Measurements from ENCODE around the gene LEKR1. TPM values are rescaled to one million over a fixed set of nuclear protein-coding genes. Genes with fewer than 3 reads are reported as not detected.
"Not testable (repeated sequence)": the region's sequence is repeated elsewhere in the genome, so short reads cannot be mapped to it uniquely, and the experiment has no call there.

The LEKR1 gene
- polyA plus RNA-seq, 3 donors from 2014 or later = 1.6 to 2.1 TPM; not detected in 1

GRCh38 chr3:156793851-156794250, 32.3 kb upstream of the LEKR1 start:
- DNase-seq = no peak
- Mint-ChIP-seq H3K36me3 (peaks cover 0 to 6% (median 0%) of the 10 kb centered on the region in 3 donors), H3K9me3 (no peaks in the 10 kb centered on the region), H3K4me3 (no peak overlapping the region), H3K27me3 (ENCODE audit: low read depth in 3 of 3) (peaks cover 0 to 1% (median 0%) of the 10 kb centered on the region in 3 donors), H3K4me1 (peaks cover 22 to 24% of the 10 kb centered on the region in 2 donors), H3K27ac (peak overlapping the region in 4 of 6 donors; percentile 1 to 85 (median 70))

DNA sequence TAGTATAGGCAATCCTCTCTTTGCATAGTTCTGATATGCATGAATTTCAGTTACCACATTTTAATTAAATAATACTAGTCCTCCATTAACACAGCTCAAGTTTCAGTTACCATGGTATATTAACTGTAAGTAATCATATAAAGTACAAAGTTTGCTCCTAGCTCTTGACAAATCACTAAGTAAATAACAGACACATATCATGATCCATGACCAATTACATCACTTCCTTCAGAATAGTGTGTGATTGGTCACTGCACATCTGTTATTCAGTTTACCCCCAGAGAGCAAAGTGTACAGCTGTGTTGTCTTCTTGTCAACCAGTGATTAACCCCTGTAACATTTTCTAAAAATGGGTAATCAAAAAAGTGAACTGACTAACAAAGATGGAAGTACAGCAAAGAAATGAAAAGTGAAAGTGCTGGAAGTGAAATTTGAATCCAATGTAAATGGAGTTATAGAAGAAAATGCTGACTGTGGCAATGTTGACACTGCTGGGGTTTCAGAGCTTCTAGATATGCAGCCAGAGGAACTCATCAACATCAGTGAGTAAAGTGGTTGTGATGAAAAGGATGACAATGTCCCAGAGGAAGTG, 30.2 kb upstream of the LEKR1 start:
- peak overlapping the region in 2 of 6 donors; percentile 6 to 56 for H3K27ac Mint-ChIP-seq
- H3K4me1 Mint-ChIP-seq = peaks cover 22 to 24% of the 10 kb centered on the region in 2 donors
- H3K9me3 Mint-ChIP-seq = peaks cover 0 to 2% (median 0%) of the 10 kb centered on the region in 6 donors
- H3K4me3 Mint-ChIP-seq = no peak overlapping the region
- DNase-seq = no peak
- H3K36me3 Mint-ChIP-seq = peaks cover 0 to 24% (median 16%) of the 10 kb centered on the region in 3 donors
- H3K27me3 Mint-ChIP-seq (ENCODE audit: low read depth in 3 of 3) = peaks cover 0 to 4% (median 0%) of the 10 kb centered on the region in 3 donors

DNA sequence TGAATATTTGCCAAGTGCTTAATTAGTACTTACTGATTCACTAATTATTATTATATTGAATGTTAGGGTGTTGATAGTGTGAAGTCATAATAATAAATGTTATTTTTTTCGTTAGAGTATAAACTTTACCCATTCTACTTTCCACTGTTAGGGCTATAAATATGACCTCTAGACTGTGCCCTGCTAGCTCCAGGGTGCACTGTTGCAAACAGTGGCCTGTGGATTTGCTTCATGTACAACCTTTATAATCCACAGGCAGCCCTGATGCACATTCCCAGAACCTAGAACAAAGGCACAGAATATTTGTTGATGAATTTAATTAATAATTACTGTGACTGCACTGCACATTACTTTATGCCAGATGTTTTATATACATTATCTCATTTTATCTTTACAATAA, 28.8 kb upstream of the LEKR1 start:
- peaks cover 0 to 2% (median 0%) of the 10 kb centered on the region in 3 donors for H3K27me3 Mint-ChIP-seq (ENCODE audit: low read depth in 3 of 3)
- H3K4me3 Mint-ChIP-seq = no peak overlapping the region
- no peak for DNase-seq
- peaks cover 18 to 19% of the 10 kb centered on the region in 2 donors for H3K4me1 Mint-ChIP-seq
- H3K9me3 Mint-ChIP-seq = peaks cover 0 to 2% (median 0%) of the 10 kb centered on the region in 6 donors
- peaks cover 0 to 24% (median 16%) of the 10 kb centered on the region in 3 donors for H3K36me3 Mint-ChIP-seq
- no peak overlapping the region for H3K27ac Mint-ChIP-seq

DNA sequence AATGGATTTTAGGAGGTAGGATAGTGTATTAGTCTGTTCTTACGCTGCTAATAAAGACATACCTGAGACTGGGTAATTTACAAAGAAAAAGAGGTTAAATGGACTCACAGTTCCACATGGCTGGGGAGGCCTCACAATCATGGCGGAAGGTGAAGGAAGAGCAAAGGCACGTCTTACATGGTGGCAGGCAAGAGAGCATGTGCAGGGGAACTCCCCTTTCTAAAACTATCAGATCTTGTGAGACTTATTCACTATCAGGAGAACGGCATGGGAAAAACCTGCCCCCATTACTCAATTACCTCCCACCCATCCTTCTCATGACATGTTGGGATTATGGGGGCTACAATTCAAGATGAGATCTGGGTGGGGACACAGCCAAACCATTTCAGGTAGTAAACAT, 25.9 kb upstream of the LEKR1 start:
- H3K9me3 Mint-ChIP-seq; H3K4me3 Mint-ChIP-seq; H3K27ac Mint-ChIP-seq; H3K4me1 Mint-ChIP-seq; DNase-seq; H3K27me3 Mint-ChIP-seq (ENCODE audit: low read depth in 3 of 3): not testable (repeated sequence)
- H3K36me3 Mint-ChIP-seq = peaks cover 0 to 29% (median 16%) of the 10 kb centered on the region in 3 donors

- no peak for DNase-seq
- no peak overlapping the region for H3K27ac Mint-ChIP-seq
- H3K4me1 Mint-ChIP-seq = no peaks in the 10 kb centered on the region
- H3K4me3 Mint-ChIP-seq = no peak overlapping the region
- H3K9me3 Mint-ChIP-seq = peaks cover 0 to 2% (median 0%) of the 10 kb centered on the region in 6 donors
- peaks cover 0 to 27% (median 16%) of the 10 kb centered on the region in 3 donors for H3K36me3 Mint-ChIP-seq
- peaks cover 0 to 2% (median 0%) of the 10 kb centered on the region in 3 donors for H3K27me3 Mint-ChIP-seq (ENCODE audit: low read depth in 3 of 3)
Measured at GRCh38 chr3:156801746-156802145, 24.4 kb upstream of the LEKR1 start.

GRCh38 chr3:156802821-156803606, 23.1 kb upstream of the LEKR1 start:
- H3K4me3 Mint-ChIP-seq = no peak overlapping the region
- peaks cover 0 to 1% of the 10 kb centered on the region in 2 donors for H3K4me1 Mint-ChIP-seq
- H3K27me3 Mint-ChIP-seq (ENCODE audit: low read depth in 3 of 3) = peaks cover 0 to 2% (median 0%) of the 10 kb centered on the region in 3 donors
- H3K9me3 Mint-ChIP-seq = peaks cover 0 to 2% (median 0%) of the 10 kb centered on the region in 6 donors
- peaks cover 0 to 27% (median 19%) of the 10 kb centered on the region in 3 donors for H3K36me3 Mint-ChIP-seq
- DNase-seq = no peak
- H3K27ac Mint-ChIP-seq = no peak overlapping the region

DNA sequence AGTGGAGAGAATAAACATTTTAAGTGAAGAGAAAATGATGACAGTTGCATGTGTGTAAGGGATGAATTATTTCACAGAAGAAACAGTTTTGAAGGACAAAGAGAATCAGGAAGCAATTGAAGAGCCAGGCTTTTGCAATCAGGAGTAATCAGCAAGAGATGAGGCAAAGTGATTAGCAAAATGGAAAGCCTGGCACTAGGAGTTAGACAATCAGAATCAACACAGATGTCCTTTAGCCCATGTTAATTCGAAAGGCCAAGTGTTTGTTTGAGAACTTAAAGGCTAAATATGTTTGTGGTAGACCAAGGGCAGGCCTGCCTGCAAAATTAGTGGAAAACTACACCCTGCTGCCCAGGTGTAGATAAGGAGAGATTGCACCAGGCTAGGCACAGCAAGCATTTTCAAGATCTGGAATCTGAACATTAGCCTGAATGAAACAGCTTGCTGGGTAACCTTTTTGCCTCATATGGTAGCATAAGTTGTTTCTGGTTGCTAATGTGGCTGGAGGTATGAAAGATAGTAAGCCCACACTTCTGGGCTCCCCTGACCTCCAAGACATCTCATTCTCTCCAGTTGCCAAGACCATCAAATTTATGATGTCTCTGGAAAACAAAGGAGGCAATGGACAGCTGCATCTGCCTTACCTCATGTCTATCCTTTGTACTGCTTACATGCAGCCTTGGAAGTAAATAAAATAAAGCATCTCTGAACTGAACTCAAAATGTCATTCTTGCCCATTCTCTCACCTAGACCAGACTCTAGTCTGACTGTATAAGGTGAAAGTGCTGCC, 22.0 kb upstream of the LEKR1 start:
- Mint-ChIP-seq H3K36me3 (peaks cover 0 to 23% (median 20%) of the 10 kb centered on the region in 3 donors), H3K9me3 (peaks cover 0 to 2% (median 0%) of the 10 kb centered on the region in 6 donors), H3K27me3 (ENCODE audit: low read depth in 3 of 3) (peaks cover 0 to 2% (median 0%) of the 10 kb centered on the region in 3 donors), H3K4me3 (no peak overlapping the region), H3K4me1 (peaks cover 0 to 1% of the 10 kb centered on the region in 2 donors), H3K27ac (no peak overlapping the region)
- no peak for DNase-seq

DNA sequence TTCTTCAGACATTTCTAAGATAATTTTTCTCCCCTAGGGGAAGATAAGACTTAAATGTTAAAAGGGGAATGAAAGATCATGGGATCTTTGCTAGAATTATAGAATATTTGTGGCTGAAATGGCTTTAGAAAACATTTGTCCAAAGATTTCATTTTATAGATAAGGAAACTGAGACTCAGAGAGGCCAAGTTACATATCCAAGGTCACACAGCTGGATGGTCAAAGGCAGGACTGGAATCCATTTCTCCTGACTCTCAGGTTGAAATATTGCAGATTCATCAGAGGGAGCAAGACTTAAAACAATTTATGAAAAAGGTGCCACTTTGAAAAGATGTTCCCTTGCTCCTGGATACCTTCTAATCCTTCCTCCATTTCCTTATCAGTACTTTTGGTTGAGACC, 19.5 kb upstream of the LEKR1 start:
- H3K9me3 Mint-ChIP-seq = no peaks in the 10 kb centered on the region
- DNase-seq = no peak
- H3K36me3 Mint-ChIP-seq = peaks cover 5 to 14% (median 13%) of the 10 kb centered on the region in 3 donors
- peak overlapping the region in 2 of 6 donors; percentile 7 to 22 for H3K27ac Mint-ChIP-seq
- peaks cover 0 to 1% of the 10 kb centered on the region in 2 donors for H3K4me1 Mint-ChIP-seq
- peaks cover 0 to 2% (median 0%) of the 10 kb centered on the region in 3 donors for H3K27me3 Mint-ChIP-seq (ENCODE audit: low read depth in 3 of 3)
- no peak overlapping the region for H3K4me3 Mint-ChIP-seq

GRCh38 chr3:156808025-156808424, 18.1 kb upstream of the LEKR1 start:
- H3K27ac Mint-ChIP-seq = no peak overlapping the region
- no peak for DNase-seq

GRCh38 chr3:156811089-156811862, 14.9 kb upstream of the LEKR1 start:
- Mint-ChIP-seq H3K9me3 (no peaks in the 10 kb centered on the region), H3K27me3 (ENCODE audit: low read depth in 3 of 3) (peaks cover 0 to 5% (median 0%) of the 10 kb centered on the region in 3 donors), H3K36me3 (peaks cover 5 to 14% (median 6%) of the 10 kb centered on the region in 3 donors), H3K4me1 (peaks cover 12 to 19% of the 10 kb centered on the region in 2 donors), H3K4me3 (no peak overlapping the region), H3K27ac (no peak overlapping the region)
- DNase-seq = no peak

More at GRCh38 chr3:156808025-156808424, 18.1 kb upstream of the LEKR1 start:
- Mint-ChIP-seq H3K36me3 (peaks cover 5 to 14% (median 13%) of the 10 kb centered on the region in 3 donors), H3K4me1 (peaks cover 1% of the 10 kb centered on the region in 2 donors), H3K27me3 (ENCODE audit: low read depth in 3 of 3) (peaks cover 0 to 2% (median 0%) of the 10 kb centered on the region in 3 donors), H3K4me3 (no peak overlapping the region), H3K9me3 (no peaks in the 10 kb centered on the region)

GRCh38 chr3:156812521-156813335, 13.4 kb upstream of the LEKR1 start:
- Mint-ChIP-seq H3K27me3 (ENCODE audit: low read depth in 3 of 3) (peaks cover 1 to 8% (median 5%) of the 10 kb centered on the region in 3 donors), H3K27ac (peak overlapping the region in 2 of 6 donors; percentile 0 to 39), H3K9me3 (no peaks in the 10 kb centered on the region), H3K36me3 (peaks cover 5 to 14% (median 6%) of the 10 kb centered on the region in 3 donors), H3K4me3 (no peak overlapping the region), H3K4me1 (peaks cover 18 to 28% of the 10 kb centered on the region in 2 donors)
- no peak for DNase-seq

DNA sequence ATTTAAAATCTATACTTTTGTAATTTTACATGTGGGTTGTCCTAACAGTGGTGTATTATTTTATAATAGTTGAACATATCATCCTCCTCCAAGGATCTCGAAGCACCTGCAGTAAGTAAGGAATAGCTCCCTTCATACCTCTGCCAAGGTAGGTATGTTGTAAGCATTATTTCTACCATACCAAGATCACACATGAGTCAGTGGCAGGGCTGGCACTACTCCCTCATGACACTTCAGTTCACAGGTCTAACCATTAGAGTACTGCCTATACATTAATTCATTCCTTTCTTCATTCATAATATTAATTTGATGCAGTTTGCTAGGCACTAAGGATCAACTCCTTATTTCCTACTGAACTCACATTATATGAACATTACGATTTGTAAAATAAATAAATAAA, 11.9 kb upstream of the LEKR1 start:
- H3K4me1 Mint-ChIP-seq = peaks cover 25 to 36% of the 10 kb centered on the region in 2 donors
- H3K4me3 Mint-ChIP-seq = no peak overlapping the region
- H3K27ac Mint-ChIP-seq = peak overlapping the region in 2 of 6 donors; percentile 26 to 31
- peaks cover 1 to 8% (median 5%) of the 10 kb centered on the region in 3 donors for H3K27me3 Mint-ChIP-seq (ENCODE audit: low read depth in 3 of 3)
- H3K9me3 Mint-ChIP-seq = no peaks in the 10 kb centered on the region
- DNase-seq = no peak
- peaks cover 5 to 10% (median 6%) of the 10 kb centered on the region in 3 donors for H3K36me3 Mint-ChIP-seq
